Measurements from ENCODE around the gene PLIN5. TPM values are rescaled to one million over a fixed set of nuclear protein-coding genes. Genes with fewer than 3 reads are reported as not detected.

Gene PLIN5
- polyA plus RNA-seq, 3 donors from 2014 or later = not detected

- no peak for DNase-seq
- H3K4me1 Mint-ChIP-seq = no peaks in the 10 kb centered on the region
- no peak overlapping the region for H3K4me3 Mint-ChIP-seq
- no peaks in the 10 kb centered on the region for H3K9me3 Mint-ChIP-seq
- H3K27me3 Mint-ChIP-seq (ENCODE audit: low read depth in 3 of 3) = peaks cover 0 to 3% (median 2%) of the 10 kb centered on the region in 3 donors
- H3K27ac Mint-ChIP-seq = peak overlapping the region in 2 of 6 donors; percentile 32 to 77
- H3K36me3 Mint-ChIP-seq = peaks cover 0 to 4% (median 4%) of the 10 kb centered on the region in 3 donors
Observed at GRCh38 chr19:4505570-4506448, 29.2 kb downstream of the PLIN5 start.

DNA sequence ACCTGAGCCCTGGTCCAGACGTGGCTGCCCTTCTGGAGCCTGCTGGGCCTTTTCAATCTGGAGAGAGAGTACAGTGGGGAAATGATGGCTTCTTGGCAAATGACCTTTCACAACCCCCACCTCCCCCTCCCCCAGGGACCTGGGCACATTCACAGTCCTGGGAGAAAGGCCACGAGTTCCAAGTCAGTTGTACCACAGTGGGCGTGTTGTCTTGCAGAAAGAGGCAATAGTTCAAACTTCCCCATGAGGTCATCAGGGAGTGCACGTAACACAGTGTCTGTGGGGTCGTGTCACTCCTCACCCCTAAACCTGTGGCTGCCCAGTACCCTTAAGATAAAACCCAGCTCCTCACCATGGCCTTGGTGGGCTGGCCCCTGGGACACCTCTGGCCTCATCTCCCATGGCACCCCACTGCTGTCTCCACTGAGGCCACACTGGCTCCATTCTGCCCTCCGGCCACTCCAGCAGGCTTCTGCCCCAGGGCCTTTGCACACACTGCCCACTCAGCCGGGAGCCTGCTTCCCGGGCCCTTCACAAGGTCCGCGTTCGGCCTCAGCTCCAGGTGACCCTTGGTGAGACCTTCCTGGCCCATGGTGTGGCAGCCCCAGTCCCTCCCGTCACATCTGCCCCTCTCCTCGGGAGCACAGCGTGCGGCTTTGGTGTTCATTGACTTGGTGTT, 30.0 kb downstream of the PLIN5 start:
- no peak for DNase-seq
- Mint-ChIP-seq H3K27me3 (ENCODE audit: low read depth in 3 of 3) (peaks cover 0 to 3% (median 2%) of the 10 kb centered on the region in 3 donors), H3K4me3 (no peak overlapping the region), H3K9me3 (no peaks in the 10 kb centered on the region), H3K36me3 (peaks cover 0 to 4% (median 4%) of the 10 kb centered on the region in 3 donors), H3K4me1 (no peaks in the 10 kb centered on the region), H3K27ac (no peak overlapping the region)

DNA sequence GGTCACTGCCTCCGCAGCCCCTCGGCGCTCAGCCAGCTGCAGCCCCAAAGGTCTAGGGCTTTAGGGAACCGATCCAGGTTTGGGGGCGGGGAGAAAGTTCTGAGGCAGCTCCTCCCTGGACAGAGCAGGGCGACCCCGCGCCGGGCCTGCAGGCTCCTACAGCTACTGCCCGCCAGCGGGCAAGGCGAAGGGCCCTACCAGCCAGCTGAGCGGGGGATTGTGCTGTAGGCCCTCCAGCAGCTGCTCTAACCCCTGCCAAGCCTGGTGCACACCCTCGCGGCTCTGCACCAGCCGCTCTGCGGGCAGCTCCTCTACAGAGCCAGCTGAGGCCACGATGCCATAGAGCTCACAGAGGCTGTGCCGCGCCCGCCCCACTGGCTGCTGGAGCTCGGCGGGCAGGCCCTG, 30.7 kb downstream of the PLIN5 start:
- Mint-ChIP-seq H3K4me3 (no peak overlapping the region), H3K27ac (no peak overlapping the region), H3K36me3 (peaks cover 0 to 4% (median 4%) of the 10 kb centered on the region in 3 donors), H3K9me3 (no peaks in the 10 kb centered on the region), H3K4me1 (no peaks in the 10 kb centered on the region), H3K27me3 (ENCODE audit: low read depth in 3 of 3) (peaks cover 0 to 3% (median 2%) of the 10 kb centered on the region in 3 donors)
- DNase-seq = no peak

DNA sequence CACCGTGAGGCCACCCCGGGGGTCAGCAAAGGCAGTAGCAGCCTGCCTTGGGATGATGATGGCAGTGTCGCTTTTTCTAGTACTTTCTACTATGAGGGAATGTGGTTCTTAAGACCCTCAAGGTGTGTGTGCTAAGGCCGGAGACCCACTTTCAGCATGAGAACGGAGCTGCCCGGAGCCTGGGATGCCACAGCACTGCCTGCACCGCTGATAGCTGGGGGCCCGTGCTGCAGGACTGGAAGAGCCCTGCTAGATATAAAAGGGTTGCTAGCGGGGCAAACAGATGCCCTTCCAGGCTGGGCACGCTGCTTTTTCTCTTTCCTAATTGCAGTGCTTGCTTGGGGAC, 31.2 kb downstream of the PLIN5 start:
- Mint-ChIP-seq H3K27ac (no peak overlapping the region), H3K9me3 (no peaks in the 10 kb centered on the region), H3K27me3 (ENCODE audit: low read depth in 3 of 3) (peaks cover 0 to 3% (median 2%) of the 10 kb centered on the region in 3 donors), H3K4me1 (no peaks in the 10 kb centered on the region), H3K4me3 (no peak overlapping the region), H3K36me3 (peaks cover 0 to 4% (median 4%) of the 10 kb centered on the region in 3 donors)
- DNase-seq = no peak

GRCh38 chr19:4503132-4503824, 31.7 kb downstream of the PLIN5 start:
- H3K27me3 Mint-ChIP-seq (ENCODE audit: low read depth in 3 of 3) = peaks cover 0 to 3% (median 2%) of the 10 kb centered on the region in 3 donors
- no peak overlapping the region for H3K27ac Mint-ChIP-seq
- no peak overlapping the region for H3K4me3 Mint-ChIP-seq
- DNase-seq = no peak
- H3K9me3 Mint-ChIP-seq = no peaks in the 10 kb centered on the region
- no peaks in the 10 kb centered on the region for H3K4me1 Mint-ChIP-seq
- peaks cover 0 to 4% (median 4%) of the 10 kb centered on the region in 3 donors for H3K36me3 Mint-ChIP-seq

- no peaks in the 10 kb centered on the region for H3K4me1 Mint-ChIP-seq
- H3K27ac Mint-ChIP-seq = no peak overlapping the region
- H3K9me3 Mint-ChIP-seq = no peaks in the 10 kb centered on the region
- no peak for DNase-seq
- H3K4me3 Mint-ChIP-seq = no peak overlapping the region
- H3K36me3 Mint-ChIP-seq = peaks cover 0 to 4% (median 4%) of the 10 kb centered on the region in 3 donors
- H3K27me3 Mint-ChIP-seq (ENCODE audit: low read depth in 3 of 3) = peaks cover 0 to 3% (median 2%) of the 10 kb centered on the region in 3 donors
Observed at GRCh38 chr19:4502282-4503131, 32.5 kb downstream of the PLIN5 start.

DNA sequence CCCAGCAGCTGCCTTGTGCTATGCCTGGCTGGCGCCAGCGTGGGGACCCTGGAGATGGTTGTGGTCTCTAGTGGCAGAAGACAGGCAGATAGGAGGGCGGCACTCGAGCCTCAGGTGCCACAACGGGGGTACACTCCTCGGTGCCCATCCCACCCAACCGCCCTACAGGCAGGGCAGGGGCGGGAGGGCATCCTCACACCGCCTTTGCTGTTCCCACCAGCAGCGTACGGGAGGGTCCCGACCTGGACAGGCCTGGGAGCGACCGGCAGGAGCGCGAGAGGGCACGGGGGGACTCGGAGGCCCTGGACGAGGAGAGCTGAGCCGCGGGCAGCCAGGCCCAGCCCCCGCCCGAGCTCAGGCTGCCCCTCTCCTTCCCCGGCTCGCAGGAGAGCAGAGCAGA, 33.3 kb downstream of the PLIN5 start:
- Mint-ChIP-seq H3K27ac (no peak overlapping the region), H3K9me3 (no peaks in the 10 kb centered on the region), H3K36me3 (peaks cover 0 to 4% (median 4%) of the 10 kb centered on the region in 3 donors), H3K4me1 (no peaks in the 10 kb centered on the region), H3K4me3 (no peak overlapping the region), H3K27me3 (ENCODE audit: low read depth in 3 of 3) (peaks cover 0 to 2% (median 2%) of the 10 kb centered on the region in 3 donors)
- DNase-seq = no peak

DNA sequence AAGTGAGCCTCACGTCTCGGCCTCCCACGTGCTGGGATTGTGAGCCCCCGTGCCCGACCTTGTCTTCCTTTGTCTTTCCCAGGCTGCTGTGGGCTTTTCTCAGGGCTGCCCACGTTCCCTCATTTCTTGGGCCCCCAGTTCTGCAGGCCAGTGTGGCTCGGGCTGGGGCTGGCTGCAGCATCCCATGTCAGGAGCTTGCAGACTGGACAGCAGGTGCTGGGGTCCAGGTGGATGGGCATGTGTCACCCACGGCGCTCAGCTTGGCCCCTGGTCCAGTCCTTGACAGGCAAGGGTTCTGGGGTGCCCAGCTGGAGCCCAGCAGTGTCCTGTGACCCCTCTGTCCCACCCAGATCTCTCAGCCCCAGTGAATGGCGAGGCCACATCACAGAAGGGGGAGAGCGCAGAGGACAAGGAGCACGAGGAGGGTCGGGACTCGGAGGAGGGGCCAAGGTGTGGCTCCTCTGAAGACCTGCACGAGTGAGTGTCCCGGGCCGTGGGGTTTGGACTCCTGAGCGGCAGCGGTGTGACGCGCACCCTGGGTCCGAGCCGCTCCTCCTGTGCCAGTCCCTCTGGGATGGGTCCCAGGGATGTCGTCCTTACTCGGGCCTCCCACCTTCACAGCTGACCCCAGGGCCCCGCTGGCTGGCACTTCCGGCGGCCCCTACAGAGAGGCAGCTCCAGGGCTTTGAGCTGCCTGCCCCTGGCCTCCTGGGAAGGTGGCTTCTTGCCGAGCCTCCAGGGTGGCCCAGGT, 34.0 kb downstream of the PLIN5 start:
- Mint-ChIP-seq H3K27me3 (ENCODE audit: low read depth in 3 of 3) (no peaks in the 10 kb centered on the region), H3K4me1 (no peaks in the 10 kb centered on the region), H3K36me3 (peaks cover 0 to under 1% (median 0%) of the 10 kb centered on the region in 3 donors), H3K4me3 (no peak overlapping the region), H3K27ac (no peak overlapping the region), H3K9me3 (no peaks in the 10 kb centered on the region)
- DNase-seq = no peak

GRCh38 chr19:4499855-4500254, 35.2 kb downstream of the PLIN5 start:
- peaks cover 0 to under 1% (median 0%) of the 10 kb centered on the region in 3 donors for H3K36me3 Mint-ChIP-seq
- H3K9me3 Mint-ChIP-seq = no peaks in the 10 kb centered on the region
- no peaks in the 10 kb centered on the region for H3K4me1 Mint-ChIP-seq
- no peak for DNase-seq
- no peaks in the 10 kb centered on the region for H3K27me3 Mint-ChIP-seq (ENCODE audit: low read depth in 3 of 3)
- no peak overlapping the region for H3K27ac Mint-ChIP-seq
- no peak overlapping the region for H3K4me3 Mint-ChIP-seq

- Mint-ChIP-seq H3K9me3 (no peaks in the 10 kb centered on the region), H3K4me1 (no peaks in the 10 kb centered on the region), H3K27ac (no peak overlapping the region), H3K27me3 (ENCODE audit: low read depth in 3 of 3) (no peaks in the 10 kb centered on the region), H3K4me3 (no peak overlapping the region), H3K36me3 (peaks cover 0 to 4% (median 0%) of the 10 kb centered on the region in 3 donors)
- DNase-seq = no peak
Observed at GRCh38 chr19:4499318-4499717, 35.7 kb downstream of the PLIN5 start.

GRCh38 chr19:4498694-4499093, 36.3 kb downstream of the PLIN5 start:
- Mint-ChIP-seq H3K36me3 (peaks cover 0 to 4% (median 0%) of the 10 kb centered on the region in 3 donors), H3K9me3 (no peaks in the 10 kb centered on the region), H3K4me3 (no peak overlapping the region), H3K27ac (no peak overlapping the region), H3K27me3 (ENCODE audit: low read depth in 3 of 3) (no peaks in the 10 kb centered on the region), H3K4me1 (no peaks in the 10 kb centered on the region)
- no peak for DNase-seq

DNA sequence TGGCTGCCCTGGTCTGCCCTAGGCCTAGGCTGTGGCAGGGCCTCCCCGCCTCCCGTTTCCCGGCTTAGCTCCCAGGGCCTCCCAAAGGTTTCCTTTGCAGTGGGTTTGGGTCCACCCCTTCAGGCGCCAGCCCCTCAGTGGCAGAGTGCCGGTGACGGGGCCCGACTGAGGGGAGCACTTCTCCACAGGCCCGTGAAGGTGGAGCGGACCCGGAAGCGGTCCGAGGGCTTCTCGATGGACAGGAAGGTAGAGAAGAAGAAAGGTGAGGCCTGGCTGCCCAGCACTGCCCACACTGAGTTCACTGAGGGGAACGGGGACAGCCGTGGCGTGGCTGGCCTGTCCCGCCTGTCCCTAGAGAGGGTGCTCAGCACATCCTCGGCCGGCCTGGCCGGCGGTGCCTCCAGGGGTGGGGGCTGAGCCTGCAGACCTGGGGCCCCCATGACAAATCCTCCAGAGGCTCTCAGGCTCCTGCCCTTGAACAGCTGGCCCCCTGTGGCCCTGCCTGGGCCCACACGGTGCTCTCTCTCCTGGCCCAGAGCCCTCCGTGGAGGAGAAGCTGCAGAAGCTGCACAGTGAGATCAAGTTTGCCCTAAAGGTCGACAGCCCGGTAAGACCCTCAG, 37.1 kb downstream of the PLIN5 start:
- no peak overlapping the region for H3K27ac Mint-ChIP-seq
- DNase-seq = no peak
- H3K9me3 Mint-ChIP-seq = no peaks in the 10 kb centered on the region
- no peak overlapping the region for H3K4me3 Mint-ChIP-seq
- H3K4me1 Mint-ChIP-seq = no peaks in the 10 kb centered on the region
- H3K36me3 Mint-ChIP-seq = peaks cover 0 to 4% (median 0%) of the 10 kb centered on the region in 3 donors
- H3K27me3 Mint-ChIP-seq (ENCODE audit: low read depth in 3 of 3) = no peaks in the 10 kb centered on the region

Measured in immature natural killer cell (primary cell).